Stimulated activated CD8-positive, alpha-beta memory T cell treated with anti-CD3 and anti-CD28 coated beads, Interleukin-7, amount 100 ng/mL, for 1 hour (primary cell): ENCODE measurements around the gene MRPL12.

Experiments used
- DNase-seq, 2 donors: peaks; one replicate each; pipeline ENCODE4 v3.0.0-alpha.2; 2020; ENCODE audit warnings: low read depth in 2 of 2

MRPL12 gene

GRCh38 chr17:81740395-81740961 lies 37.3 kb downstream of the MRPL12 start:
- DNase-seq = no peak

GRCh38 chr17:81741049-81741593 lies 38.0 kb downstream of the MRPL12 start:
- no peak for DNase-seq

GRCh38 chr17:81741594-81742452 lies 38.7 kb downstream of the MRPL12 start:
- DNase-seq = no peak
